Measurements from ENCODE around the gene ADAP1.

ADAP1 gene

DNA sequence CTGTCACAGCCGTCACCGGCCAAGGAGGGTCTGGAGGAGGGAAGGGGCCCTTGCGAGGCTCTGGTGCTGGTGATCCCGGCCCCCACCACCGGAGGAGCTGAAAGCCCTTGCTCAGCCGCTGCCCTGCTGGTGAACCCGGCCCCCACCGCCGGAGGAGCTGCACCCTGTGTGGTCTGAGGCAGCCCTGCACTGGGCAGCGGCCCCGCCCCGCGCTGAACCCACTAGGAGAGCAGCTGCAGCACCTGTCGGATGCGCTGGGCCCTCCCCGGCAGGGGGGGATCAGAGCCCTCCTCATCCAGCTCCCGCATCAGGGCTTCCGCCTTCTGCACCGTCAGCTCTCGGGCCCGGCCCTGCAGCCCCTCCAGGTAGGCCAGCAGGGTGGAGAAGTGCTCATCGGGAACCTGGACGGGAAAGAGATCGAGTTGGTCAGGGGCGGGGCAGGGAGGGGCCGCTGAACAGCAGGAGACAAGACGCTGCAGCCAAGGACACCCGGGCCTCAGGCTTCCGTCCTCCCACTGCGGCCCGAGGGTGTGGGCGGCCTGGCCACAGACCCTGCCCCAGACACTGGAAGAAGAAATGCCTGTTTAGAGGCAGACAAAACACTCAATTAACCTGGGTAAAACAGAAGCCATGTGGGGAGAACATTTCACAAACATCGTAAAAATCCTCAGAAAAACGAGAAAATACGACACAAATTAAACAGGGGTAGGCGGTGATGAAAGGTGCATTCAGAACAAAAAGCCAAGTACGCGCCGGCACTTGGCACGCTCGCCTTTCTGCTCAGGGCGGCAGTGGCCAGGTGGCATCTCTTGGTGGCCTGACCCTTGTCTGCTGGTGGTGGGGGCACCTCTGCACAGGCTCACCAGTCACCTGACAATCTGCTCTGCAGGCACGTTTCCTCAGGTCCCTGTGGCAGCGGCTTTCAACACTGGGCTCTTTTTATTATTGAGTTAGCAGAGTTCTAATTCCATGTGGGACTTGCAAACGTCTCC is 43.2 kb upstream of the ADAP1 start:
- H3K4me3 ChIP-seq (ENCODE audit: control insufficient read depth, low read depth, low read length) = no peak overlapping the region
- TF ChIP-seq, protein P1, sequence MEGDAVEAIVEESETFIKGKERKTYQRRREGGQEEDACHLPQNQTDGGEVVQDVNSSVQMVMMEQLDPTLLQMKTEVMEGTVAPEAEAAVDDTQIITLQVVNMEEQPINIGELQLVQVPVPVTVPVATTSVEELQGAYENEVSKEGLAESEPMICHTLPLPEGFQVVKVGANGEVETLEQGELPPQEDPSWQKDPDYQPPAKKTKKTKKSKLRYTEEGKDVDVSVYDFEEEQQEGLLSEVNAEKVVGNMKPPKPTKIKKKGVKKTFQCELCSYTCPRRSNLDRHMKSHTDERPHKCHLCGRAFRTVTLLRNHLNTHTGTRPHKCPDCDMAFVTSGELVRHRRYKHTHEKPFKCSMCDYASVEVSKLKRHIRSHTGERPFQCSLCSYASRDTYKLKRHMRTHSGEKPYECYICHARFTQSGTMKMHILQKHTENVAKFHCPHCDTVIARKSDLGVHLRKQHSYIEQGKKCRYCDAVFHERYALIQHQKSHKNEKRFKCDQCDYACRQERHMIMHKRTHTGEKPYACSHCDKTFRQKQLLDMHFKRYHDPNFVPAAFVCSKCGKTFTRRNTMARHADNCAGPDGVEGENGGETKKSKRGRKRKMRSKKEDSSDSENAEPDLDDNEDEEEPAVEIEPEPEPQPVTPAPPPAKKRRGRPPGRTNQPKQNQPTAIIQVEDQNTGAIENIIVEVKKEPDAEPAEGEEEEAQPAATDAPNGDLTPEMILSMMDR (conservative IDR thresholded peaks at IDR 0.05; ENCODE audit: control insufficient read depth, insufficient read depth, low read depth, low read length) = no peak
- no peak for DNase-seq (ENCODE audit: low read depth)

DNA sequence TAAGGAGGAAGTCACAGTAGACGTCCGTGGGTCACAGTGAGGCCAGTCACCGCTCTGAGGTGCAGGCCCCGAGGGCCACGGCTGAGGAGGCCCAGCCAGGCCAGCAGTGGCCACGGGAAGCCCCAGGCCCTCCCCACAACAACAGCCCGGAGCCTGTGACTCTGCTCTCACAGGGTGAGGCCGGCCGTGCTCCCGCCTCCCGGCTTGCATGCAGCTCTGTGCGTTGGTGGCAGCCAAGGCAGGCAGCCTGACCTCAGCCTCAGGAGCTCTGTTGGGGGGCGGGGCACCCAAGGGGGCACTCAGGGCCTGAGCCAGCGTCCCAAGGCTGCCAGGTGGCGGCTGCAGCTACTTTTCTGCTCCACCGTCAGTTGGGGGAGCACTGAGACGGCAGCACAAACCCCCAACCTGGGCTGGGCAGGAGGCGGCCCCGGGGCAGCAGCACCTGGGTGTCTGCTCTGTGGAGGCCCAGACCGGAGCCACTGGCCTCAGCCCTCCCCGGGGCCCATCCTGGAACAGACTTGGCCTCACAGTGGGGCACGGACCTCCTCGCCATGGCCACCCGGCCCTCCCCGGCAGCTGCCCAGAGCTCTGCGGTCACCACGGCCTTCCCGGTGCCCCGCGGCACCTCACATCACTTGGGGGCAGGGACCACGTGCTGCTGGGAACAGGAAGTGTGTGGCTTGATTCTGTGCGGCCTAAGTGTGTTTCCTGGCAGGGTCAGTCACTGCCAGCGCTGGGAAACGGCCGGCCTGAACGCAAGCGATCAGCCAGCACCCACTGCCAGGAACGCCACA is 41.8 kb upstream of the ADAP1 start:
- H3K4me3 ChIP-seq (ENCODE audit: control insufficient read depth, low read depth, low read length) = no peak overlapping the region
- TF ChIP-seq, protein P1 (conservative IDR thresholded peaks at IDR 0.05; ENCODE audit: control insufficient read depth, insufficient read depth, low read depth, low read length) = no peak
- no peak for DNase-seq (ENCODE audit: low read depth)

DNA sequence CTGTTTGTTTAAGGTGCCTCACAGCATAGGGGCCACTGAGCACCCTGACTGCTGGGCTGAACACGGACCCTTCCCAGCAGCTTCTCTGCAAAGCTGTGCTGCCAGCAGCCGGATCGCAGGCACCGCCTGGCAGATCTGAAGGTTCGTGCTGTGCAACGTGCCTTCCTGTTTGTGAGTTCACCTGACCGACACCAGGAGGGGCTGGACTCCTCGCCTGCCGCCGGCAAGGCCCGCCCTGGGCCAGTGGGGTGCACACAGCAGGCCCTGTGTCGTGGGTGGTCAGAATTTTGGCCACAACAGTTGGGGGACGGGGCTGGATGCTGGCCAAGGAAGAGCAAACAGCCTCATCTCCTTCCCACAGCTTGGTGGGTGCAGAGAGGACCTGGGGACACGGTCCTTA is 41.1 kb upstream of the ADAP1 start:
- no peak for DNase-seq (ENCODE audit: low read depth)
- TF ChIP-seq, protein P1 (conservative IDR thresholded peaks at IDR 0.05; ENCODE audit: control insufficient read depth, insufficient read depth, low read depth, low read length) = no peak
- no peak overlapping the region for H3K4me3 ChIP-seq (ENCODE audit: control insufficient read depth, low read depth, low read length)

DNA sequence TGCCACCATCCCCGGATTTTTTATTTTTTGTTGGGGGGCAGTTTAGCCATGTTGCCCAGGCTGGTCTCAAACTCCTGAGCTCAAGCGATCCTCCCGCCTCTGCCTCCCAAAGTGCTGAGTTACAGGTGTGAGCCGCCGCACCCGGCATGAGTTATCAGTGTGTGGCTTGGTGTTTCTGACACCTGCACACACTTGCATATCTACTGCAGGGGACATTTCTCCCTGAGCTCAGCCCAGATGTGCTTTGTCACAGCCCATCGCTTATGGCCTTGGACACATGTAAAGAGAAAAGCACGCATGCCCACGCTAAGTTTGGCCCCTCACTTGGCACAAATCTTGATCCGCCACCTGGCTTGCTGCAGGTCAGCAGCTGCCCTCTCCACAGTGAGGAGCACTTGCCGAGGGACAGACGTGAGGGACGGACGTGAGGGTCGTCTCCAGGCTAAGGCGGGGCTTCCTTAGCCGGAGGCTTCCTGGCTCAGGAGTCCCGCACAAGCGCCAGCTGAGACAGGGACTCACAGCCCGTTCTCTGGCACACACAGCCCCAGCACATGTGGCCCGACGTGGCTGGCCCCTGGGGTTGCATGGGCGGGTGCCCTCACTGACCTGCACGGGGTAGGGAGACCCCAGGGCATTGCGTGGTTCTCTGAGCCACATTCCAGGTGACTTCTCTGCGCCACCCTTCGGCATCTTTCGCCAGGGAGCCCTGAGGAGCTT is 40.3 kb upstream of the ADAP1 start:
- no peak overlapping the region for H3K4me3 ChIP-seq (ENCODE audit: control insufficient read depth, low read depth, low read length)
- no peak for DNase-seq (ENCODE audit: low read depth)
- TF ChIP-seq, protein P1 (conservative IDR thresholded peaks at IDR 0.05; ENCODE audit: control insufficient read depth, insufficient read depth, low read depth, low read length) = no peak

- TF ChIP-seq, protein P1 (conservative IDR thresholded peaks at IDR 0.05; ENCODE audit: control insufficient read depth, insufficient read depth, low read depth, low read length) = peak; percentile 93
- no peak overlapping the region for H3K4me3 ChIP-seq (ENCODE audit: control insufficient read depth, low read depth, low read length)
- DNase-seq (ENCODE audit: low read depth) = peak; percentile 93
Measured at GRCh38 chr7:992709-993607, 38.5 kb upstream of the ADAP1 start.

Data from fibroblast of mammary gland (primary cell).